GM21381 (cell line): ENCODE measurements around the gene PER3.

Experiments
- ATAC-seq: cut with Tn5 transposase; IDR thresholded peaks from one replicate; pipeline ENCODE4 v1.9.1; 2021; ENCODE audit warnings: mild to moderate bottlenecking, moderate library complexity; ENCODE audit not compliant: unreplicated experiment

Gene PER3

GRCh38 chr1:7869136-7869920, 85.2 kb downstream of the PER3 start:
- no peak for ATAC-seq

- no peak for ATAC-seq
These were observed 87.0 kb downstream of the PER3 start for GRCh38 chr1:7871136-7871535.

GRCh38 chr1:7873801-7874795, 90.0 kb downstream of the PER3 start:
- ATAC-seq, result no peak

GRCh38 chr1:7878027-7878426, 93.9 kb downstream of the PER3 start:
- no peak for ATAC-seq

GRCh38 chr1:7879228-7879627, 95.1 kb downstream of the PER3 start:
- no peak for ATAC-seq

GRCh38 chr1:7884757-7885156, 100.7 kb downstream of the PER3 start:
- no peak for ATAC-seq

- ATAC-seq, result no peak
These were observed 101.7 kb downstream of the PER3 start for GRCh38 chr1:7885513-7886404.

GRCh38 chr1:7886405-7886745, 102.3 kb downstream of the PER3 start:
- no peak for ATAC-seq

GRCh38 chr1:7888248-7889081, 104.4 kb downstream of the PER3 start:
- ATAC-seq, result no peak

- ATAC-seq, result no peak
These were observed 106.8 kb downstream of the PER3 start for GRCh38 chr1:7890853-7891252.

- no peak for ATAC-seq
These were observed 107.7 kb downstream of the PER3 start for GRCh38 chr1:7891804-7892203.

- no peak for ATAC-seq
These were observed 109.6 kb downstream of the PER3 start for GRCh38 chr1:7893529-7894180.
